ENCODE measurements around the gene SHLD2.
"Not testable (repeated sequence)": the region's sequence is repeated elsewhere in the genome, so short reads cannot be mapped to it uniquely, and the experiment has no call there.

Gene SHLD2

DNA sequence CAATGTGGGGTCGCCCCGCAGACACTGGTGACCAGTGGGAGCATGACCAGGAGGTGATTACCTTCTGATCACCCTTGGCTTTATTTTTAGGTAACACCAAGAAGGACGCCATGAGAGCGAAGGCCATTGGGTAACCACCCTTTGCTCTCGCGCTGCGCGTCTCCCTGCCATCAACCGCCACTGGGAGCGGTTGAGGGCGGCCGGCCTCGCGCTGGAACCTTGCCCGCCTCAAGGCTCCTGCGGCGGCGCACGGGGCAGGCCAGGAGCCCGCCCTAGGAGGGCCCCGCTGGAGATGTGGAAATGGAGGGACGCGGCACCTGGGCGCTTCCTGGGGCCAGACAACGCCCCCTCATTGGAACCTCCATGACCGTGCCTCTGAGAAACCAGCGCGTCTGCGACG is 127.8 kb downstream of the SHLD2 start:
- not testable (repeated sequence) for DNase-seq

DNA sequence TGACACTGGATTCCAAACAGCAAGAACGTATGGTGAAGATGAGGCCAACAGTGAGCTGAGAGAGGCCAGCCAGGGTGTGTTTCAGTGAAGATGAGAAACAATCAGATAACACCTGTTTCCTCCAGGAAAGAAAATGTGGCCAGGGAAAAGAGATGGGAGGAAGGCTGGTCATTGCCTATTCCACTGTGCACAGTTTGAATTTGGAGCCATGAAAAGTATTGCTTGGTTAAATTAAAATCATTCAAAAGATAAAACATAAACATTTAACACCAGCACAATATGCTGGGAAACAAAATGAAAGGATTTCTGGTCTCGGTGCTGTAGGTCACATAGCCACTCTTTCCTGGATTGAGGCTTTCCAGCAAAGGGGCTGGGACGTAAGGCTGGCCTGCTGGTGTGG is 130.1 kb downstream of the SHLD2 start, which contains the start of gene NUTM2A:
NUTM2A (plus strand) TSS at position 301 of the 400 bp plus-strand sequence. CDS start 383 bp downstream, outside the sequence.
- not testable (repeated sequence) for DNase-seq

DNA sequence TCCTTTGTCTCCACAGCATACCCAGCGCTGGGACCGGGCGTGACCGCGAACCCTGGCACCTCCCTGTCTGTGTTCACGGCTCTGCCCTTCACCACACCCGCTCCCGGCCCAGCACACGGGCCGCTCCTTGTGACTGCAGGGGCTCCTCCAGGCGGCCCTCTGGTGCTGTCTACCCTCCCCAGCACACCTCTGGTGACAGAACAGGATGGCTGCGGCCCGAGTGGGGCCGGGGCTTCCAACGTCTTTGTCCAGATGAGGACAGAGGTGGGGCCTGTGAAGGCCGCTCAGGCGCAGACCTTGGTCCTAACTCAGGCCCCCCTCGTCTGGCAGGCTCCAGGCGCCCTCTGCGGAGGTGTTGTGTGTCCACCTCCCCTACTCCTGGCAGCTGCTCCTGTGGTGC is 133.2 kb downstream of the SHLD2 start:
- DNase-seq = not testable (repeated sequence)

DNA sequence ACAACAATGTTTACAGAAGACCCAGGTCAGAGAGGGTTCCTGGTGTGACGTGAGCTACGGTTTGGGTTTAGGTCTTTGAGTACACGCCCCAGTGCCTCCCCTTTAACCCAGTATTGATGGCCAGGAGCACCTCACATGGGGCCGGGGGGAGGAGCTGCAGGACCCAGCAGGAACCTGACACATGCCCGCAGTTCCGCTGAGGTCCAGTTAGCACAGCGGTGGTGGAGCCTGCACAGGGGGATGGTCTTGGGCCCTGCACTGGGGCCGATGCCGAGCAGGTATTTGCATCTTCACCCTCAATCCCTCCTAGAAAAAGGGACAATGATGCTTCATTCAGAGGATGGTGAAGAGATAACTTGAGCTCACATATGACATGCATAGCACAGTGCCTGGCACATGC is 134.2 kb downstream of the SHLD2 start:
- DNase-seq = not testable (repeated sequence)

- DNase-seq = not testable (repeated sequence)
Measured at GRCh38 chr10:87234854-87235253, 139.8 kb downstream of the SHLD2 start.

- not testable (repeated sequence) for DNase-seq
Measured at GRCh38 chr10:87237244-87237643, 142.2 kb downstream of the SHLD2 start.

DNA sequence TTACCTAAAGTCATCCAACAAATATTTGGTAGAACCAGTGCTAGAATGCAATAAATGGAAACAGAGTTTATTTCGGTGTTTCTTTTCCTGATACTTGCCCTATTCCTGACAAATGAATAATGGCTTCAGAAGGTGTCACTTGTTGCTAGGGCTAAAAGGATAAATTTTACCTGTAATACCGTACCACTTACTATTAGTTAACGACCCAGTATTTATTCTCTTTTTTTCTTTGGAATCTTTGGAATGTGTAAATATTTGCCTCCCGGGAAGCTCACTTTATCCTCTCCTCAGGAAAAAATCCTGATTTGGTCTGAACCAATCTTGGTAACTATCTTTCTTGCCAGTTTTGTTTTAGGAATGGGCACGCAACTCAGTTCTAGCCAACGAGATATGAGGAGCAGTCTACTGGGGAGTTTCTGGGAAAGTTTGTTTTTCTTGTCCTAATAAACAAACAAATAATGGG is 144.4 kb downstream of the SHLD2 start:
- DNase-seq = not testable (repeated sequence)

Measured in NCI-H226 (cell line).